Endothelial cell of umbilical vein (primary cell): ENCODE data around the gene CLNK.

ENCODE experiments used
- EZH2 ChIP-seq: IDR thresholded peaks from 2 replicates; pipeline ENCODE4 v1.6.1; 2012; ENCODE audit warnings: borderline replicate concordance, low read depth, mild to moderate bottlenecking, moderate library complexity, low read length, inconsistent platforms; ENCODE audit not compliant: severe bottlenecking
- FOS ChIP-seq: IDR thresholded peaks from 2 replicates; pipeline ENCODE4 v1.6.1; 2011; ENCODE audit warnings: mild to moderate bottlenecking, low read length, moderate library complexity, borderline replicate concordance; ENCODE audit not compliant: insufficient read depth
- MAX ChIP-seq: IDR thresholded peaks from 2 replicates; pipeline ENCODE4 v1.6.1; 2011; ENCODE audit not compliant: insufficient read depth, insufficient read length
- POLR2A ChIP-seq: IDR thresholded peaks from 2 replicates; pipeline ENCODE4 v1.6.1; 2012; ENCODE audit warnings: low read depth, mild to moderate bottlenecking, control low read depth, low read length
- TF ChIP-seq, protein P1 (sequence below), 2 donors: IDR thresholded peaks; 1 replicate in 1 of 2; 2 replicates in 1 of 2; pipeline ENCODE4 v1.5.1; 2011; ENCODE audit warnings: low read length in 2 of 2, mild to moderate bottlenecking in 2 of 2, moderate library complexity in 2 of 2, control low read depth in 1 of 2, inconsistent platforms in 1 of 2, low read depth in 1 of 2; ENCODE audit not compliant: insufficient read depth in 1 of 2; ENCODE audit errors: extremely low read depth in 1 of 2

- TF ChIP-seq MAX (no peak), POLR2A (no peak), FOS (no peak), EZH2 (no peak)
- TF ChIP-seq, protein P1, sequence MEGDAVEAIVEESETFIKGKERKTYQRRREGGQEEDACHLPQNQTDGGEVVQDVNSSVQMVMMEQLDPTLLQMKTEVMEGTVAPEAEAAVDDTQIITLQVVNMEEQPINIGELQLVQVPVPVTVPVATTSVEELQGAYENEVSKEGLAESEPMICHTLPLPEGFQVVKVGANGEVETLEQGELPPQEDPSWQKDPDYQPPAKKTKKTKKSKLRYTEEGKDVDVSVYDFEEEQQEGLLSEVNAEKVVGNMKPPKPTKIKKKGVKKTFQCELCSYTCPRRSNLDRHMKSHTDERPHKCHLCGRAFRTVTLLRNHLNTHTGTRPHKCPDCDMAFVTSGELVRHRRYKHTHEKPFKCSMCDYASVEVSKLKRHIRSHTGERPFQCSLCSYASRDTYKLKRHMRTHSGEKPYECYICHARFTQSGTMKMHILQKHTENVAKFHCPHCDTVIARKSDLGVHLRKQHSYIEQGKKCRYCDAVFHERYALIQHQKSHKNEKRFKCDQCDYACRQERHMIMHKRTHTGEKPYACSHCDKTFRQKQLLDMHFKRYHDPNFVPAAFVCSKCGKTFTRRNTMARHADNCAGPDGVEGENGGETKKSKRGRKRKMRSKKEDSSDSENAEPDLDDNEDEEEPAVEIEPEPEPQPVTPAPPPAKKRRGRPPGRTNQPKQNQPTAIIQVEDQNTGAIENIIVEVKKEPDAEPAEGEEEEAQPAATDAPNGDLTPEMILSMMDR (IDR thresholded peaks at IDR 0.05; ENCODE audit: extremely low read depth in 1 of 2, insufficient read depth in 1 of 2, low read depth in 1 of 2, low read length in 2 of 2), result no peak
Measured at GRCh38 chr4:10697086-10697485, 12.5 kb upstream of the CLNK start.
